Neural progenitor cell (in vitro differentiated cells): ENCODE data around the gene DLX4.

ENCODE experiments used
- EZH2 ChIP-seq: fragments of 200-600 bp; sonication (generic); IDR thresholded peaks from 2 replicates; pipeline ENCODE4 v1.6.1; 2017; ENCODE audit warnings: antibody characterized with exemption, mild to moderate bottlenecking, moderate library complexity
- EZH2phosphoT487 ChIP-seq: fragments of 200-600 bp; sonication (generic); IDR thresholded peaks from 2 replicates; pipeline ENCODE4 v1.6.1; 2017; ENCODE audit warnings: antibody characterized with exemption
- TF ChIP-seq, protein P1 (sequence below): fragments of 200-600 bp; sonication (generic); IDR thresholded peaks from 2 replicates; pipeline ENCODE4 v1.5.1; 2017; ENCODE audit warnings: antibody characterized with exemption, mild to moderate bottlenecking

- no peak for TF ChIP-seq EZH2
- TF ChIP-seq, protein P1, sequence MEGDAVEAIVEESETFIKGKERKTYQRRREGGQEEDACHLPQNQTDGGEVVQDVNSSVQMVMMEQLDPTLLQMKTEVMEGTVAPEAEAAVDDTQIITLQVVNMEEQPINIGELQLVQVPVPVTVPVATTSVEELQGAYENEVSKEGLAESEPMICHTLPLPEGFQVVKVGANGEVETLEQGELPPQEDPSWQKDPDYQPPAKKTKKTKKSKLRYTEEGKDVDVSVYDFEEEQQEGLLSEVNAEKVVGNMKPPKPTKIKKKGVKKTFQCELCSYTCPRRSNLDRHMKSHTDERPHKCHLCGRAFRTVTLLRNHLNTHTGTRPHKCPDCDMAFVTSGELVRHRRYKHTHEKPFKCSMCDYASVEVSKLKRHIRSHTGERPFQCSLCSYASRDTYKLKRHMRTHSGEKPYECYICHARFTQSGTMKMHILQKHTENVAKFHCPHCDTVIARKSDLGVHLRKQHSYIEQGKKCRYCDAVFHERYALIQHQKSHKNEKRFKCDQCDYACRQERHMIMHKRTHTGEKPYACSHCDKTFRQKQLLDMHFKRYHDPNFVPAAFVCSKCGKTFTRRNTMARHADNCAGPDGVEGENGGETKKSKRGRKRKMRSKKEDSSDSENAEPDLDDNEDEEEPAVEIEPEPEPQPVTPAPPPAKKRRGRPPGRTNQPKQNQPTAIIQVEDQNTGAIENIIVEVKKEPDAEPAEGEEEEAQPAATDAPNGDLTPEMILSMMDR, result no peak
- no peak for TF ChIP-seq EZH2phosphoT487
These were observed 12.2 kb upstream of the DLX4 start for GRCh38 chr17:49956780-49957179.
